GM12878 (cell line): ENCODE measurements around the gene TBC1D1. TPM values are rescaled to one million over a fixed set of nuclear protein-coding genes. Genes with fewer than 3 reads are reported as not detected.

Experiments
- ATAC-seq: fragments of 200-7000 bp; cut with Tn5 transposase; 3 replicates; pipeline ENCODE4 v1.9.1; 2020; ENCODE audit warnings: mild to moderate bottlenecking, moderate library complexity
- BruUV-seq: library from RNA; stranded (reverse); fragments of 400-500 nt; replicated peaks from 2 replicates; lab custom pipeline; 2021; lab: Mats Ljungman, UMichigan
- CTCF ChIA-PET: fragments of 300-600 bp; sonication (Branson Sonifier 250); formaldehyde crosslinking; extraction: SDS; loops from one replicate; lab custom pipeline; 2021; ENCODE audit warnings: inconsistent platforms; lab: Yijun Ruan, JAX
- POLR2A ChIA-PET: fragments of 350-600 bp; formaldehyde crosslinking; extraction: SDS; loops from one replicate; lab custom pipeline; 2021; ENCODE audit warnings: inconsistent platforms; lab: Charles Lee
- RAD21 ChIA-PET: fragments of 300-600 bp; sonication (Branson Sonifier 250); formaldehyde crosslinking; loops from one replicate; lab custom pipeline; 2023; ENCODE audit warnings: antibody characterized with exemption; ENCODE audit not compliant: unreplicated experiment; lab: Charles Lee
- SMC1A ChIA-PET: fragments of 300-600 bp; sonication (Branson Sonifier 250); formaldehyde crosslinking; loops from one replicate; lab custom pipeline; 2023; ENCODE audit not compliant: unreplicated experiment, uncharacterized antibody; lab: Charles Lee
- DNase-seq: peaks from one replicate; pipeline ENCODE4 v3.0.0-alpha.2; 2011; ENCODE audit warnings: low read depth, low spot score
- FAIRE-seq: peaks from 3 replicates; lab custom pipeline; 2011; peaks lifted over from hg19 to GRCh38; lab: Jason Lieb, UNC
- H2AFZ ChIP-seq: 2 replicates; pipeline ENCODE4 v1.6.0; 2011; ENCODE audit warnings: low read depth, low read length, control low read depth; ENCODE audit not compliant: control insufficient read depth
- H3K27ac ChIP-seq: 2 replicates; pipeline ENCODE4 v1.5.1; 2011; ENCODE audit warnings: control low read depth; ENCODE audit not compliant: control insufficient read depth, insufficient read depth
- H3K27me3 ChIP-seq, 2 experiments: replicated peaks in 1 of 2; 2 replicates each; pipeline versions ENCODE4 v1.6.0 to v1.6.1; 2011; ENCODE audit warnings: low read length in 1 of 2; ENCODE audit not compliant: control insufficient read depth in 2 of 2, insufficient read depth in 2 of 2
- H3K36me3 ChIP-seq, 2 experiments: 2 replicates each; pipeline ENCODE4 v1.5.1; 2011; ENCODE audit warnings: low read length in 1 of 2; ENCODE audit not compliant: control insufficient read depth in 2 of 2, insufficient read depth in 2 of 2
- H3K4me1 ChIP-seq: 2 replicates; pipeline ENCODE4 v1.6.1; 2011; ENCODE audit warnings: mild to moderate bottlenecking, low read length, moderate library complexity, mixed read lengths; ENCODE audit not compliant: control insufficient read depth, insufficient read depth
- H3K4me2 ChIP-seq: 2 replicates; pipeline ENCODE4 v1.6.0; 2011; ENCODE audit warnings: control low read depth; ENCODE audit not compliant: control insufficient read depth, insufficient read depth
- H3K4me3 ChIP-seq: fragments of 200-600 bp; sonication (generic); 2 replicates; pipeline ENCODE4 v1.5.1; 2016
- H3K79me2 ChIP-seq: 2 replicates; pipeline ENCODE4 v1.6.0; 2011; ENCODE audit warnings: low read length; ENCODE audit not compliant: control insufficient read depth, insufficient read depth
- H3K9ac ChIP-seq: 2 replicates; pipeline ENCODE4 v1.8.0; 2011; ENCODE audit warnings: low read length, control low read depth, mixed read lengths; ENCODE audit not compliant: control insufficient read depth, insufficient read depth
- H3K9me3 ChIP-seq: replicated peaks from 3 replicates; pipeline ENCODE4 v1.5.1; 2011; ENCODE audit warnings: mild to moderate bottlenecking, low read length; ENCODE audit not compliant: control insufficient read depth, insufficient read depth
- H4K20me1 ChIP-seq: 2 replicates; pipeline ENCODE4 v1.6.0; 2011; ENCODE audit not compliant: control insufficient read depth, insufficient read depth
- ATF7 ChIP-seq: fragments of 450-650 bp; IDR thresholded peaks from 2 replicates; pipeline ENCODE4 v1.6.1; 2016; ENCODE audit warnings: low read depth, mild to moderate bottlenecking
- CBX5 ChIP-seq: sonication (generic); IDR thresholded peaks from 2 replicates; pipeline ENCODE4 v1.6.1; 2016; ENCODE audit warnings: low read depth, moderate library complexity, mild to moderate bottlenecking, inconsistent platforms
- CTCF ChIP-seq, 3 experiments: IDR thresholded peaks in 2 of 3; conservative IDR thresholded peaks in 1 of 3; 2 replicates each; pipeline ENCODE4 v1.5.1; 2011; ENCODE audit warnings: low read depth in 3 of 3, low read length in 3 of 3, mild to moderate bottlenecking in 3 of 3, control low read depth in 2 of 3, moderate library complexity in 2 of 3, inconsistent platforms in 1 of 3, mixed read lengths in 1 of 3; ENCODE audit not compliant: control insufficient read depth in 2 of 3, insufficient read depth in 1 of 3; ENCODE audit errors: extremely low read depth in 1 of 3
- E2F4 ChIP-seq: IDR thresholded peaks from 2 replicates; pipeline ENCODE4 v1.6.1; 2012; ENCODE audit warnings: low read depth, low read length, improper control_type of control experiment
- ESRRA ChIP-seq: IDR thresholded peaks from 2 replicates; pipeline ENCODE4 v1.6.1; 2012; ENCODE audit warnings: mild to moderate bottlenecking, low read length, improper control_type of control experiment
- NFIC ChIP-seq: IDR thresholded peaks from 2 replicates; pipeline ENCODE4 v1.6.1; 2012; ENCODE audit warnings: low read depth, mild to moderate bottlenecking, inconsistent platforms, low read length, moderate library complexity
- SREBF1 ChIP-seq: IDR thresholded peaks from 2 replicates; pipeline ENCODE4 v1.6.1; 2012; ENCODE audit warnings: mild to moderate bottlenecking, low read length
- ZNF622 ChIP-seq: fragments of 450-650 bp; IDR thresholded peaks from 2 replicates; pipeline ENCODE4 v1.6.1; 2017; ENCODE audit warnings: mild to moderate bottlenecking, inconsistent platforms
- WGBS: methylation state at CpG from one replicate; pipeline ENCODE4 v1.1.6; 2016; ENCODE audit warnings: low lambda C conversion rate; ENCODE audit not compliant: insufficient replicate concordance, insufficient coverage; ENCODE audit errors: missing lambda C conversion rate; 5-methylcytosine and 5-hydroxymethylcytosine counted together
- in situ Hi-C: fragments of 300-500 bp; cut with MboI; formaldehyde crosslinking; loops from 9 replicates; pipeline ENCODE4 v1.14.3; 2018; ENCODE audit warnings: mixed read lengths
- intact Hi-C: fragments of 100-400 bp; cut with micrococcal nuclease; formaldehyde crosslinking; loops from one replicate; pipeline ENCODE4 v1.14.2; 2022; ENCODE audit not compliant: unreplicated experiment
- polyA plus RNA-seq, 11 experiments: library from polyadenylated mRNA; depleted of rRNA in 4 of 11; unstranded in 6 of 11; stranded (reverse) in 5 of 11; fragments of >200 nt; fragmentation: Nextera tagmentation in 4 of 11; fragmentation: Illumina TruSeq in 1 of 11; extraction: Ambion mirVana in 4 of 11; extraction: Trizol in 1 of 11; gene quantifications; 1 replicate in 1 of 11; 2 replicates in 10 of 11; pipeline versions ENCODE4 v1.2.1 to v1.2.3, GENCODE V29; 2011 to 2016; ENCODE audit warnings: inconsistent platforms in 2 of 11, missing spikeins in 2 of 11, low read depth in 1 of 11
- total RNA-seq, 4 experiments: library from RNA; depleted of rRNA in 3 of 4; stranded (reverse); fragments of >200 nt in 3 of 4; fragmentation: Illumina TruSeq in 1 of 4; extraction: Trizol in 1 of 4; gene quantifications; 2 replicates each; pipeline versions ENCODE4 v1.2.1 to v1.2.3, GENCODE V29; 2013 to 2021
- TF ChIP-seq, protein P1 (sequence below): IDR thresholded peaks from 2 replicates; pipeline ENCODE4 v1.6.1; 2011; ENCODE audit warnings: mild to moderate bottlenecking, low read depth, low read length, moderate library complexity; ENCODE audit not compliant: insufficient replicate concordance
- TF ChIP-seq, protein P2 (sequence below): fragments of 450-650 bp; formaldehyde crosslinking; IDR thresholded peaks from 2 replicates; pipeline ENCODE4 v1.4.0; 2022; ENCODE audit warnings: mild to moderate bottlenecking, moderate library complexity

The TBC1D1 gene
- total and polyA plus RNA-seq, 10 of the 15 experiments (the other 5 are each of a cell fraction or from before 2014, with no cell fraction given) = 5.3 to 102 (median 57.8) TPM

DNA sequence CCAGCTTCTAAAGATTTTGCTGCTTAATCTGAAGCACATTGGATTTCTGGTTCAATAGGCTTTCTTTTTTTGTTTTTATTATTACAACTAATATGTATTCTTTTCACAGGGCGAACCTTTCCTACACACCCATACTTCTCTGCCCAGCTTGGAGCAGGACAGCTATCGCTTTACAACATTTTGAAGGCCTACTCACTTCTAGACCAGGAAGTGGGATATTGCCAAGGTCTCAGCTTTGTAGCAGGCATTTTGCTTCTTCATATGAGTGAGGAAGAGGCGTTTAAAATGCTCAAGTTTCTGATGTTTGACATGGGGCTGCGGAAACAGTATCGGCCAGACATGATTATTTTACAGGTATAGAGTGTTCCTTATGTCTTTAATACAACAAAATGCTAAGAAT lies 224.7 kb downstream of the TBC1D1 start:
- ChIA-PET SMC1A (interaction anchor here (0.6 to 6.8 kb wide), 8 partner anchors 12 to 140 kb away, joined by 3 to 38 read pairs (median 4); no protein-coding TSS in a partner anchor), POLR2A (interaction anchor here (0.6 kb wide), 1 partner anchor 1147 kb away, joined by 5 read pairs; no protein-coding TSS in a partner anchor), CTCF (interaction anchor here (0.8 to 1.7 kb wide), 5 partner anchors 8 to 63 kb away, joined by 3 to 5 read pairs (median 3); no protein-coding TSS in a partner anchor), RAD21 (interaction anchor here (1.7 kb wide), 1 partner anchor 13 kb away, joined by 9 read pairs; no protein-coding TSS in a partner anchor)
- Histone ChIP-seq H3K4me2 (no peak overlapping the region), H3K36me3 (peaks cover 3 to 15% of the 10 kb centered on the region in 2 experiments), H3K9ac (no peak overlapping the region), H3K27ac (no peak overlapping the region; the same call in 1 of the 2 replicates), H3K4me1 (peaks cover 16% of the 10 kb centered on the region), H3K4me3 (no peak overlapping the region), H4K20me1 (no peaks in the 10 kb centered on the region), H3K79me2 (no peaks in the 10 kb centered on the region), H3K27me3 (no peaks in the 10 kb centered on the region), H3K9me3 (no peaks in the 10 kb centered on the region), H2AFZ (no peak overlapping the region)
- WGBS = 98% methylated on average over 5 of the region's 5 CpGs
- FAIRE-seq = no peak
- in situ Hi-C loops = no loop called here
- no peak for ATAC-seq
- DNase-seq = no peak
- TF ChIP-seq, protein P1, sequence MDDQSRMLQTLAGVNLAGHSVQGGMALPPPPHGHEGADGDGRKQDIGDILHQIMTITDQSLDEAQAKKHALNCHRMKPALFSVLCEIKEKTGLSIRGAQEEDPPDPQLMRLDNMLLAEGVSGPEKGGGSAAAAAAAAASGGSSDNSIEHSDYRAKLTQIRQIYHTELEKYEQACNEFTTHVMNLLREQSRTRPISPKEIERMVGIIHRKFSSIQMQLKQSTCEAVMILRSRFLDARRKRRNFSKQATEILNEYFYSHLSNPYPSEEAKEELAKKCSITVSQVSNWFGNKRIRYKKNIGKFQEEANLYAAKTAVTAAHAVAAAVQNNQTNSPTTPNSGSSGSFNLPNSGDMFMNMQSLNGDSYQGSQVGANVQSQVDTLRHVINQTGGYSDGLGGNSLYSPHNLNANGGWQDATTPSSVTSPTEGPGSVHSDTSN = no peak
- TF ChIP-seq SREBF1 = no peak
- TF ChIP-seq ESRRA = no peak
- no peak for TF ChIP-seq CBX5
- no peak for TF ChIP-seq ATF7
- TF ChIP-seq, protein P2, sequence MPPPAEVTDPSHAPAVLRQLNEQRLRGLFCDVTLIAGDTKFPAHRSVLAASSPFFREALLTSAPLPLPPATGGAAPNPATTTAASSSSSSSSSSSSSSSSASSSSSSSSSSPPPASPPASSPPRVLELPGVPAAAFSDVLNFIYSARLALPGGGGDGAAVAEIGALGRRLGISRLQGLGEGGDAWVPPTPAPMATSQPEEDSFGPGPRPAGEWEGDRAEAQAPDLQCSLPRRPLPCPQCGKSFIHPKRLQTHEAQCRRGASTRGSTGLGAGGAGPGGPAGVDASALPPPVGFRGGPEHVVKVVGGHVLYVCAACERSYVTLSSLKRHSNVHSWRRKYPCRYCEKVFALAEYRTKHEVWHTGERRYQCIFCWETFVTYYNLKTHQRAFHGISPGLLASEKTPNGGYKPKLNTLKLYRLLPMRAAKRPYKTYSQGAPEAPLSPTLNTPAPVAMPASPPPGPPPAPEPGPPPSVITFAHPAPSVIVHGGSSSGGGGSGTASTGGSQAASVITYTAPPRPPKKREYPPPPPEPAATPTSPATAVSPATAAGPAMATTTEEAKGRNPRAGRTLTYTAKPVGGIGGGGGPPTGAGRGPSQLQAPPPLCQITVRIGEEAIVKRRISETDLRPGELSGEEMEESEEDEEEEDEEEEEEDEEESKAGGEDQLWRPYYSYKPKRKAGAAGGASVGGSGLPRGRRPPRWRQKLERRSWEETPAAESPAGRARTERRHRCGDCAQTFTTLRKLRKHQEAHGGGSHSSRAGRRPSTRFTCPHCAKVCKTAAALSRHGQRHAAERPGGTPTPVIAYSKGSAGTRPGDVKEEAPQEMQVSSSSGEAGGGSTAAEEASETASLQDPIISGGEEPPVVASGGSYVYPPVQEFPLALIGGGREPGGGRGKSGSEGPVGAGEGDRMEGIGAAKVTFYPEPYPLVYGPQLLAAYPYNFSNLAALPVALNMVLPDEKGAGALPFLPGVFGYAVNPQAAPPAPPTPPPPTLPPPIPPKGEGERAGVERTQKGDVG (CRISPR knock-in tag) = no peak
- no peak for TF ChIP-seq E2F4
- TF ChIP-seq ZNF622 = no peak
- TF ChIP-seq NFIC = no peak
- TF ChIP-seq CTCF (IDR thresholded peaks at IDR 0.05 in 2 of 3, conservative IDR thresholded peaks at IDR 0.05 in 1 of 3; ENCODE audit: control insufficient read depth in 2 of 3, extremely low read depth in 1 of 3, insufficient read depth in 1 of 3, low read depth in 3 of 3, low read length in 3 of 3) = no peak
- intact Hi-C loops = no loop called here
- BruUV-seq = no TSS peak
